Mesodermal cell (in vitro differentiated cells): Measurements from ENCODE around the gene AUTS2.
A peak's percentile ranks its signal among the peaks of the same experiment; 100 is the strongest.

Experiments
- H3K27ac ChIP-seq: 2 replicates; pipeline ENCODE4 v1.7.0; 2013; ENCODE audit warnings: mild to moderate bottlenecking, low read depth, low read length, moderate library complexity; ENCODE audit not compliant: severe bottlenecking
- H3K36me3 ChIP-seq: 2 replicates; pipeline ENCODE4 v1.7.1; 2013; ENCODE audit warnings: mild to moderate bottlenecking, low read length, moderate library complexity; ENCODE audit not compliant: control insufficient read depth, insufficient read depth
- H3K4me1 ChIP-seq: one replicate; pipeline ENCODE4 v1.7.1; 2013; ENCODE audit warnings: mild to moderate bottlenecking, low read length; ENCODE audit not compliant: insufficient read depth, control insufficient read depth, poor library complexity, severe bottlenecking
- H3K4me3 ChIP-seq: 2 replicates; pipeline ENCODE4 v1.7.0; 2013; ENCODE audit warnings: low read length, control low read depth, mild to moderate bottlenecking; ENCODE audit not compliant: insufficient read depth, poor library complexity, severe bottlenecking; ENCODE audit errors: extremely low read depth
- H3K9me3 ChIP-seq: 2 replicates; pipeline ENCODE4 v1.7.1; 2013; ENCODE audit warnings: mild to moderate bottlenecking, low read length, moderate library complexity; ENCODE audit not compliant: control insufficient read depth
- WGBS, 2 experiments: methylation state at CpG; one replicate each; pipeline ENCODE4 v1.1.5; 2013; ENCODE audit warnings: missing lambda C conversion rate in 2 of 2; ENCODE audit not compliant: insufficient coverage in 2 of 2; 5-methylcytosine and 5-hydroxymethylcytosine counted together

The AUTS2 gene

GRCh38 chr7:69746383-69746782 is 148.1 kb downstream of the AUTS2 start:
- WGBS, 2 experiments: 90 to 96% methylated on average over 3 of the region's 3 CpGs
- H3K27ac ChIP-seq: no peak overlapping the region
- H3K9me3 ChIP-seq: no peaks in the 10 kb centered on the region
- peaks cover 22% of the 10 kb centered on the region for H3K4me1 ChIP-seq
- H3K4me3 ChIP-seq: no peak overlapping the region
- no peaks in the 10 kb centered on the region for H3K36me3 ChIP-seq

DNA sequence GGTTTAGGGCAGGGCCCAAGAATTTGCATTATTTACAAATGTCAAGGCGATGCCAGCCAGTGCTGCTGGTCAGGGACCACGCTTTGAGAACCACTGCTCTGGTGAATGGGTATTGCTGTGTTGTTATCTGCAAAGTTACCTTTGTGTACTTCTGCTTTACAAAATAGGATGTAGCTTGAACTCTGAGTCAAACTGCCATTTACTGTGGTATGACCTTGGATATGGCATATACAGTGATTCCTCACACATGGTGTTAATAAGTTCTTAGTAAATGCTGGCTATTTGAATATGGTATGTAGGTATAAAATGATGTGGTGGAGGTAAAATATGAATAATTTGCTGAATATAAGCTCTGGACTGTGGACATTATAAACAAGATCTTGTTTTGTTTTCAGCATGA is 148.9 kb downstream of the AUTS2 start:
- H3K27ac ChIP-seq: no peak overlapping the region
- 86 to 89% methylated on average over 1 to 2 of the region's 2 CpGs for WGBS, 2 experiments
- H3K36me3 ChIP-seq: no peaks in the 10 kb centered on the region
- no peak overlapping the region for H3K4me3 ChIP-seq
- peaks cover 22% of the 10 kb centered on the region for H3K4me1 ChIP-seq
- H3K9me3 ChIP-seq: no peaks in the 10 kb centered on the region

DNA sequence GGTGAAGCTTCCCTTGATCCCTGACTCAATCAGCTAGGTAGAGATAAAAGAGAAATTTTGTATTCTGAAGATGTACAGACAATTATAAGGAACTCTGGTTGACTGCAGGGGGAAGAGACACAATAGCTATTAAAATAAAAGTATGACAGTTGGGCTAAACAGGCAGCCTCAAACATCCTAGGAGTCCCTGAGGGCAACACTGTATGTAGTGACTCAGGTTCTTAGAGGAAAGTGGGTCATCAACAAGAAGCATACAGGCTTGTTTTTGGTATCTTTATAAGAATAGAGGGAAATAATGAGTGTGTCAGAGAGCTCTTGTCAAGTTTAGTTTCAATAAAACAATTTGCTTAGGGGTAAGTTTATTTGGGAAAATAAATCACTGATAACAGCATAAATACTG is 150.3 kb downstream of the AUTS2 start:
- Histone ChIP-seq H3K4me1 (peaks cover 27% of the 10 kb centered on the region), H3K9me3 (no peaks in the 10 kb centered on the region), H3K36me3 (no peaks in the 10 kb centered on the region), H3K4me3 (no peak overlapping the region), H3K27ac (no peak overlapping the region)

GRCh38 chr7:69749372-69749979 is 151.2 kb downstream of the AUTS2 start:
- H3K4me1 ChIP-seq: peaks cover 34% of the 10 kb centered on the region
- H3K36me3 ChIP-seq: no peaks in the 10 kb centered on the region
- no peaks in the 10 kb centered on the region for H3K9me3 ChIP-seq
- peak overlapping the region; percentile 42 for H3K27ac ChIP-seq
- 93 to 100% methylated on average over 4 of the region's 7 CpGs for WGBS, 2 experiments
- no peak overlapping the region for H3K4me3 ChIP-seq

DNA sequence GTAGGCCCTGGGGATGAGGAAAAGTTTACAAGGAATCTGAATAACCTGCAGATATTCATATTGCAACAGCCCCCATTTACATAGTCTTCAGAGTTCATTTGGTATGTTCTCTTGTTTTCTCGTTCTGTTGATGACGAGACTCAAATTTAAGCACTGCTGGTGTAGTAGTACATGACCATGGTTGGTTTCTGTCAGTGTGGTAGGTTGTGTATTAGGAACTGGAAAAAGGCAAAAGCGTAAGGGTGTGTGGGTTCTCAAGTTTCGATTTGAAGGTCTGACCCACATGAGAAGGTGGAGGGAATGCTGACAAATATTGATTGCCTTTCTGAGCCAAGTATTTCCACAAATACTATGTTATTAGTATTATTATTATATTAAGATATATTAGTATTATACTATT is 151.7 kb downstream of the AUTS2 start:
- Histone ChIP-seq H3K4me1 (peaks cover 39% of the 10 kb centered on the region), H3K4me3 (no peak overlapping the region), H3K27ac (peak overlapping the region; percentile 42), H3K9me3 (no peaks in the 10 kb centered on the region), H3K36me3 (no peaks in the 10 kb centered on the region)
- WGBS, 2 experiments: 92 to 93% methylated on average over 2 of the region's 4 CpGs

DNA sequence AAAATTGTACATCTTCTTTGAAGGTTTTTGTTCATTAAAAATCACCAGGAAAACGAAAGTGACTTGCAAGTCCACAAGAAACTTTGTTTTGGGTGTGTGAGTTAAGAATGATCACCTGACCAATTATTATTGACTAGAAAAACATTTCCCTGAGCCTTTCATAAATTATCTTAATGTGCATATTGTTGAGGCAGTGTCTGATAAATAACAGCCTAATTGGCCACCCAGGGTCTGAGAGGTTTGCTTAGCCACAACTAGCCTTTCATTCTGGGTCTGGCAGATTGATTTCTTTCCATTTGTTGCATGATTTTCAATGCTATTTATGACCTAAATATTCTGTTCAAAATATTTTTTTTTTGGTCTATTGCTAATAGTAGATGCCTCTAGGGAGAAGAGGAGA is 152.8 kb downstream of the AUTS2 start:
- no peaks in the 10 kb centered on the region for H3K36me3 ChIP-seq
- H3K27ac ChIP-seq: no peak overlapping the region
- H3K4me1 ChIP-seq: peaks cover 47% of the 10 kb centered on the region
- no peak overlapping the region for H3K4me3 ChIP-seq
- H3K9me3 ChIP-seq: no peaks in the 10 kb centered on the region
- WGBS, 2 experiments: no CpG with 5 or more reads among the region's 1 CpG

DNA sequence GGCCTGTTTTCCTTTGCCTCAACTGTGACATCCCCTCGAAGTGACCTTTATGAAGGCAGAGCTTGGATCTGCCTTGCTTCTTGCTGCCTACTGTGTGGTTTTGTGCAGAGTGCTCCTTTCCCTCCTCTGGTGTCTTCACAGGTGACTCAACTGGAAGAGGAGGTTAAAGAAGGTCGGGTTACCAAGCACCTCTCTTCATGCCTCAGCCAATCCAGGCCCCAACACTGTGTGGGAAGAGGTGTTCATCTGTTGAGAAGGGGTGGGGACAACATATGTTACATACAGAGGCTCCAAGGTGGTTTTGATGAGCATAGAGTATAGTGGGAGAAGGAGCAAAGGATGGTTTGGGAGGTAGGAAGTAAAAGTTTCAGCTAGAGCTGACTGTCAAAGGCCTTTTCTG is 155.7 kb downstream of the AUTS2 start:
- no peaks in the 10 kb centered on the region for H3K9me3 ChIP-seq
- WGBS, 2 experiments: 43 to 75% methylated on average over 1 of the region's 2 CpGs
- peaks cover 61% of the 10 kb centered on the region for H3K4me1 ChIP-seq
- no peak overlapping the region for H3K27ac ChIP-seq
- H3K36me3 ChIP-seq: no peaks in the 10 kb centered on the region
- no peak overlapping the region for H3K4me3 ChIP-seq

- Histone ChIP-seq H3K36me3 (no peaks in the 10 kb centered on the region), H3K4me1 (peaks cover 59% of the 10 kb centered on the region), H3K9me3 (no peaks in the 10 kb centered on the region), H3K27ac (no peak overlapping the region), H3K4me3 (no peak overlapping the region)
- 80% methylated on average over 1 of the region's 3 CpGs; no CpG with 5 or more reads in 1 of the 2 experiments for WGBS, 2 experiments
Observed at GRCh38 chr7:69754476-69754875, 156.2 kb downstream of the AUTS2 start.

DNA sequence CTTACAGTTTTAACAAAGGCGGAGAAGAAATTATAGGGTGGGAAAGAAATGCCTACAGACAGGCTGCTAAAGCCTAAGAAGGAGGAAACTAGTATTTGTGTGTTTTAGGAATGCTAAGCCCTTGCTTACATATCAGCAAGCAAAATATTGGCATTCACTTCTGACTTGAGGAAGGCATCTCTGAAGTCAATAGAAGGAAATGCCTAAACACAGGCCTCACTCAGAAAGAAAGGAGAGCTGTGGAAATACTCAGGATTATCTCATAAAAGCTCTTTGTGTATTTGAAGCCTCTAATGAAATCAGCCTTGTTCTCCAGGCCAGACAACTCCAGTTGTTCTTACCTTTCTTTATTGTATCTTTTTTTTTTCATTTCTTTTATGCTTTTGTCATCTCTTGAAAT is 158.0 kb downstream of the AUTS2 start:
- 83 to 89% methylated on average over 1 of the region's 1 CpG for WGBS, 2 experiments
- H3K4me1 ChIP-seq: peaks cover 57% of the 10 kb centered on the region

GRCh38 chr7:69757528-69757927 is 159.3 kb downstream of the AUTS2 start:
- WGBS, 2 experiments: 86% methylated on average over 1 of the region's 1 CpG; no CpG with 5 or more reads in 1 of the 2 experiments
- no peaks in the 10 kb centered on the region for H3K9me3 ChIP-seq
- H3K36me3 ChIP-seq: no peaks in the 10 kb centered on the region
- no peak overlapping the region for H3K27ac ChIP-seq
- peaks cover 65% of the 10 kb centered on the region for H3K4me1 ChIP-seq
- H3K4me3 ChIP-seq: no peak overlapping the region

More for the DNA sequence above, 158.0 kb downstream of the AUTS2 start:
- no peaks in the 10 kb centered on the region for H3K9me3 ChIP-seq
- peak overlapping the region; percentile 77 for H3K27ac ChIP-seq
- no peak overlapping the region for H3K4me3 ChIP-seq
- H3K36me3 ChIP-seq: no peaks in the 10 kb centered on the region

DNA sequence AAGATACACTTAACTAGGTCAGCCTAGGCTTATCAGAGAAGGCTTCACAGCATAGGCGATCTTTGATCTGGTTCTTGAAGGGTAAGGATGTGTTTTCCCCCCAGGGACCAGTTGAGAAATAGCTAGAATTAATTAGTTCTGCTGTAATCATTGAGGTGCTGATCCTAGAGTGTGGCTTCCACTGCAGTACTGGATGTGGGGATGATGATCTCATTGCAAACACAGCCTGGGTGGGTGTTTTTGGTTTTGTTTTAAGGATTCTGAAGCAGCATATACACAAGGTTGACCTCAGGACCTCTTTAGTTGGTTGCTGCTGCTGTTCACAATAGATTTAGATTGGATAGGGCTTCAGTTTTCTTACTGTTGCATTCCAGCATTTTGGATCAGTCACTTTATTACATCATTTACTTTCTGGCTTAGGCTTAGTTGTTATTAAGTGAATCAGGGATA is 159.7 kb downstream of the AUTS2 start:
- no peaks in the 10 kb centered on the region for H3K9me3 ChIP-seq
- no peak overlapping the region for H3K4me3 ChIP-seq
- H3K36me3 ChIP-seq: no peaks in the 10 kb centered on the region
- 60 to 71% methylated on average over 1 of the region's 1 CpG for WGBS, 2 experiments
- no peak overlapping the region for H3K27ac ChIP-seq
- peaks cover 65% of the 10 kb centered on the region for H3K4me1 ChIP-seq
